HCT116 (cell line): ENCODE measurements around the gene USP31.

ENCODE experiments used
- ELF1 ChIP-seq: IDR thresholded peaks from 2 replicates; pipeline ENCODE4 v1.6.1; 2012; ENCODE audit warnings: low read depth, borderline replicate concordance
- EZH2 ChIP-seq: fragments of 200-600 bp; sonication (generic); IDR thresholded peaks from 2 replicates; pipeline ENCODE4 v1.6.1; 2017; ENCODE audit warnings: antibody characterized with exemption, mixed run types
- POLR2A ChIP-seq: IDR thresholded peaks from 2 replicates; pipeline ENCODE4 v1.7.0; 2011; ENCODE audit warnings: borderline replicate concordance; ENCODE audit not compliant: insufficient read depth, insufficient read length; ENCODE audit errors: extremely low read depth
- POLR2AphosphoS5 ChIP-seq: IDR thresholded peaks from 2 replicates; pipeline ENCODE4 v1.6.1; 2011; ENCODE audit warnings: mild to moderate bottlenecking, low read depth, low read length, moderate library complexity
- RAD21 ChIP-seq: IDR thresholded peaks from 2 replicates; pipeline ENCODE4 v1.6.1; 2012; ENCODE audit warnings: low read depth, mild to moderate bottlenecking
- SRF ChIP-seq: IDR thresholded peaks from 2 replicates; pipeline ENCODE4 v1.6.1; 2012; ENCODE audit warnings: low read depth
- ZNF274 ChIP-seq: fragments of 200-500 bp; sonication (Bioruptor generic); IDR thresholded peaks from 2 replicates; pipeline ENCODE4 v1.6.1; 2014; ENCODE audit warnings: mild to moderate bottlenecking, low read depth, low read length, inconsistent platforms
- TF ChIP-seq, protein P1 (sequence below), 3 experiments: fragments of 200-600 bp in 1 of 3; sonication (generic) in 1 of 3; IDR thresholded peaks in 2 of 3; conservative IDR thresholded peaks in 1 of 3; 2 replicates each; pipeline ENCODE4 v1.5.1; 2012 to 2017; ENCODE audit warnings: low read depth in 2 of 3, low read length in 2 of 3, antibody characterized with exemption in 1 of 3, borderline replicate concordance in 1 of 3, control low read depth in 1 of 3, mild to moderate bottlenecking in 1 of 3, mixed read lengths in 1 of 3, mixed run types in 1 of 3, moderate library complexity in 1 of 3; ENCODE audit not compliant: insufficient read depth in 1 of 3
- TF ChIP-seq, protein P2 (sequence below): IDR thresholded peaks from 2 replicates; pipeline ENCODE4 v1.6.1; 2012
- TF ChIP-seq, protein P3 (sequence below): IDR thresholded peaks from 2 replicates; pipeline ENCODE4 v1.6.1; 2012
- TF ChIP-seq, protein P4 (sequence below): IDR thresholded peaks from 2 replicates; pipeline ENCODE4 v1.6.1; 2011; ENCODE audit warnings: mild to moderate bottlenecking, low read length, moderate library complexity; ENCODE audit not compliant: insufficient replicate concordance; ENCODE audit errors: extremely low read depth

DNA sequence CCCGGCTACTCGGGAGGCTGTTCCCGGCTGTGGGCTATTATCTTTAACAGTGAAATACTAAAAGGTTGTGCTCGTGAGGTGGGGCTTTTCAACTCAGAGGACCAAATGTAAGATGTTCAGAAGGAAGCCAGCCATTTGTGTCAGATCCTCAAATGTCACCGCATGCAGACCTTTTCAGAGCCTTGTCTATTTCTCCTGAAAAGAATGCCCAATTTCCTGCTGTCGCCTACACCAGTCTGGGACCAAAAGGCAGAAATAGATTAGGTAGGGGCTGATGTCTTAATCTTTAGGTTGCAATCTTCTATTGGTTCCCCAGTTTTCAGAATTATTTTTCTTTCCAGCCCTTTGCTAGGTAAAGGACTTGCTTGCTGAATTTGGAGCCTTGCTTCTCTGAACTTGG is 8.9 kb upstream of the USP31 start:
- TF ChIP-seq, protein P1, sequence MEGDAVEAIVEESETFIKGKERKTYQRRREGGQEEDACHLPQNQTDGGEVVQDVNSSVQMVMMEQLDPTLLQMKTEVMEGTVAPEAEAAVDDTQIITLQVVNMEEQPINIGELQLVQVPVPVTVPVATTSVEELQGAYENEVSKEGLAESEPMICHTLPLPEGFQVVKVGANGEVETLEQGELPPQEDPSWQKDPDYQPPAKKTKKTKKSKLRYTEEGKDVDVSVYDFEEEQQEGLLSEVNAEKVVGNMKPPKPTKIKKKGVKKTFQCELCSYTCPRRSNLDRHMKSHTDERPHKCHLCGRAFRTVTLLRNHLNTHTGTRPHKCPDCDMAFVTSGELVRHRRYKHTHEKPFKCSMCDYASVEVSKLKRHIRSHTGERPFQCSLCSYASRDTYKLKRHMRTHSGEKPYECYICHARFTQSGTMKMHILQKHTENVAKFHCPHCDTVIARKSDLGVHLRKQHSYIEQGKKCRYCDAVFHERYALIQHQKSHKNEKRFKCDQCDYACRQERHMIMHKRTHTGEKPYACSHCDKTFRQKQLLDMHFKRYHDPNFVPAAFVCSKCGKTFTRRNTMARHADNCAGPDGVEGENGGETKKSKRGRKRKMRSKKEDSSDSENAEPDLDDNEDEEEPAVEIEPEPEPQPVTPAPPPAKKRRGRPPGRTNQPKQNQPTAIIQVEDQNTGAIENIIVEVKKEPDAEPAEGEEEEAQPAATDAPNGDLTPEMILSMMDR (IDR thresholded peaks at IDR 0.05 in 2 of 3, conservative IDR thresholded peaks at IDR 0.05 in 1 of 3; ENCODE audit: borderline replicate concordance in 1 of 3, insufficient read depth in 1 of 3, low read depth in 2 of 3, low read length in 2 of 3), result no peak
- TF ChIP-seq EZH2 (no peak), POLR2A (no peak), ELF1 (no peak), POLR2AphosphoS5 (no peak), SRF (no peak), RAD21 (no peak), ZNF274 (no peak)
- TF ChIP-seq, protein P2, sequence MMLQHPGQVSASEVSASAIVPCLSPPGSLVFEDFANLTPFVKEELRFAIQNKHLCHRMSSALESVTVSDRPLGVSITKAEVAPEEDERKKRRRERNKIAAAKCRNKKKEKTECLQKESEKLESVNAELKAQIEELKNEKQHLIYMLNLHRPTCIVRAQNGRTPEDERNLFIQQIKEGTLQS, result no peak
- TF ChIP-seq, protein P3, sequence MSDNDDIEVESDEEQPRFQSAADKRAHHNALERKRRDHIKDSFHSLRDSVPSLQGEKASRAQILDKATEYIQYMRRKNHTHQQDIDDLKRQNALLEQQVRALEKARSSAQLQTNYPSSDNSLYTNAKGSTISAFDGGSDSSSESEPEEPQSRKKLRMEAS, result no peak
- TF ChIP-seq, protein P4, sequence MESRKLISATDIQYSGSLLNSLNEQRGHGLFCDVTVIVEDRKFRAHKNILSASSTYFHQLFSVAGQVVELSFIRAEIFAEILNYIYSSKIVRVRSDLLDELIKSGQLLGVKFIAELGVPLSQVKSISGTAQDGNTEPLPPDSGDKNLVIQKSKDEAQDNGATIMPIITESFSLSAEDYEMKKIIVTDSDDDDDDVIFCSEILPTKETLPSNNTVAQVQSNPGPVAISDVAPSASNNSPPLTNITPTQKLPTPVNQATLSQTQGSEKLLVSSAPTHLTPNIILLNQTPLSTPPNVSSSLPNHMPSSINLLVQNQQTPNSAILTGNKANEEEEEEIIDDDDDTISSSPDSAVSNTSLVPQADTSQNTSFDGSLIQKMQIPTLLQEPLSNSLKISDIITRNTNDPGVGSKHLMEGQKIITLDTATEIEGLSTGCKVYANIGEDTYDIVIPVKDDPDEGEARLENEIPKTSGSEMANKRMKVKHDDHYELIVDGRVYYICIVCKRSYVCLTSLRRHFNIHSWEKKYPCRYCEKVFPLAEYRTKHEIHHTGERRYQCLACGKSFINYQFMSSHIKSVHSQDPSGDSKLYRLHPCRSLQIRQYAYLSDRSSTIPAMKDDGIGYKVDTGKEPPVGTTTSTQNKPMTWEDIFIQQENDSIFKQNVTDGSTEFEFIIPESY, result no peak
